ENCODE measurements around the gene ARF4.

DNA sequence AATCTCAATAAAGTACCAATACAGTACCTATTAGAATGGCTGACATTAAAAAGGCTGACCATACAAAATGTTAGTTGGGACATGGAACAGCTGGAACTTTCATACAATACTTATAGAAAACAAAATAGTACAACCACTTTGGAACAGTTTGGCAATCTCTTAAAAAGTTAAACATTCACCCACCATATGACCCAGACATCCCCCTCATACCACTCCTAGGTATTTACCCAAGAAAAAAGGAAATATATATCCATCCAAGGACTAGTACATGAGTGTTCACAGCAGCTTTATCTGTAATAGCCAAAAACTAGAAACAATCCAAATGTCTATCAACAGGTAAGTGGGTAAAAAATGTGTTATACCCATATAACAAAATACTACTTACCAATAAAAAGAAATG, 25.2 kb upstream of the ARF4 start:
- TF ChIP-seq, protein P1, sequence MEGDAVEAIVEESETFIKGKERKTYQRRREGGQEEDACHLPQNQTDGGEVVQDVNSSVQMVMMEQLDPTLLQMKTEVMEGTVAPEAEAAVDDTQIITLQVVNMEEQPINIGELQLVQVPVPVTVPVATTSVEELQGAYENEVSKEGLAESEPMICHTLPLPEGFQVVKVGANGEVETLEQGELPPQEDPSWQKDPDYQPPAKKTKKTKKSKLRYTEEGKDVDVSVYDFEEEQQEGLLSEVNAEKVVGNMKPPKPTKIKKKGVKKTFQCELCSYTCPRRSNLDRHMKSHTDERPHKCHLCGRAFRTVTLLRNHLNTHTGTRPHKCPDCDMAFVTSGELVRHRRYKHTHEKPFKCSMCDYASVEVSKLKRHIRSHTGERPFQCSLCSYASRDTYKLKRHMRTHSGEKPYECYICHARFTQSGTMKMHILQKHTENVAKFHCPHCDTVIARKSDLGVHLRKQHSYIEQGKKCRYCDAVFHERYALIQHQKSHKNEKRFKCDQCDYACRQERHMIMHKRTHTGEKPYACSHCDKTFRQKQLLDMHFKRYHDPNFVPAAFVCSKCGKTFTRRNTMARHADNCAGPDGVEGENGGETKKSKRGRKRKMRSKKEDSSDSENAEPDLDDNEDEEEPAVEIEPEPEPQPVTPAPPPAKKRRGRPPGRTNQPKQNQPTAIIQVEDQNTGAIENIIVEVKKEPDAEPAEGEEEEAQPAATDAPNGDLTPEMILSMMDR (IDR thresholded peaks at IDR 0.05; ENCODE audit: low read depth, low read length, poor library complexity, severe bottlenecking) = no peak
- TF ChIP-seq EZH2phosphoT487 (IDR thresholded peaks at IDR 0.05; ENCODE audit: borderline replicate concordance, low read length) = no peak
